ENCODE results near the gene PHF1.
"Not testable (repeated sequence)": the region's sequence is repeated elsewhere in the genome, so short reads cannot be mapped to it uniquely, and the experiment has no call there.

Gene PHF1

GRCh38 chr6:33410711-33411631, at the start of gene PHF1:
Gene PHF1 (plus strand): TSS chr6:33411014. CDS start chr6:33412264, 1,250 bp downstream.
- DNase-seq = no peak

DNA sequence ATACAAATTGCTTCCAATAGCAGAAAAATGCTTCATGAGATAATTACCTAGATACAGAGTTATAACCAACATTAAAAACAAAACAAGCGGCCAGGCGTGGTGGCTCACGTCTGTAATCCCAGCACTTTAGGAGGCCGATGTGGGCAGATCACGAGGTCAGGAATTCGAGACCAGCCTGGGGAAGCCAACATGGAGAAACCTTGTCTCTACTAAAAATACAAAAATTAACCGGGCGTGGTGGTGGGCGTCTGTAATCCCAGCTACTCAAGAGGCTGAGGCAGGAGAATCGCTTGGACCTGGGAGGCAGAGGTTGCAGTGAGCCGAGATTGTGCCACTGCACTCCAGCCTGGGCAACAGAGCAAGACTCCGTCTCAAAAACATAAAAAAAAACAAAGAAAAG, 47.3 kb upstream of the PHF1 start:
- not testable (repeated sequence) for DNase-seq

- DNase-seq = not testable (repeated sequence)
These were observed 46.2 kb upstream of the PHF1 start for GRCh38 chr6:33364475-33365205.

GRCh38 chr6:33365206-33365971, 45.4 kb upstream of the PHF1 start:
- not testable (repeated sequence) for DNase-seq

DNA sequence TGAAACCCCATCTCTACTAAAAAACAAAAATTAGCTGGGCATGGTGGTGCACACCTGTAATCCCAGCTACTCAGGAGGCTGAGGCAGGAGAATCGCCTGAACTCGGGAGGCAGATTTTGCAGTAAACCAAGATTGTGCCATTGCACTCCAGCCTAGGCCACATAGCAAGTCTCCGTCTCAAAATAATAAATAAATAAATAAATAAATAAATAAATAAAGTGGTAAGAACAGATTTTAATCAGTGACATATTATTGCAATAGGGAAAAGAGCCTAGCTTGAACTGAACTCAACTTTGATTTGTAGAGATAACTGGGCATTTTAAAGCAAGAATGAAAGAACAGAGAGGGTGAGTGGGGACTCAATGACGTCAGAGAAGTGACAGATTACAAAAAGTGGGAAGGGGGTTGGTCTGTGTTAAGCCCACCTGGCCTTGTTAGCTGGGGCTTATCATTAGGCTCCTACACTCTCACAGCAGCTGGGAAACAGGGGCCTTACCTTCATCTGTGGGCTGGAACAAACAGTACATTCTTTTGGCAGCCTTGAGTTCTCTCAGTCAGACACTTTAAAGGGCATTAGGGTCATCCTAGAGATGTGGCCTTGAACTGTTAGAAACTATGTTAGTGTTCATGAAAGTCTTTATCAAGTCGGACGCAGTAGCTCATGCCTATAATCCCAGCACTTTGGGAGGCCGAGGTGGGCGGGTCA, 43.7 kb upstream of the PHF1 start:
- DNase-seq = no peak

DNA sequence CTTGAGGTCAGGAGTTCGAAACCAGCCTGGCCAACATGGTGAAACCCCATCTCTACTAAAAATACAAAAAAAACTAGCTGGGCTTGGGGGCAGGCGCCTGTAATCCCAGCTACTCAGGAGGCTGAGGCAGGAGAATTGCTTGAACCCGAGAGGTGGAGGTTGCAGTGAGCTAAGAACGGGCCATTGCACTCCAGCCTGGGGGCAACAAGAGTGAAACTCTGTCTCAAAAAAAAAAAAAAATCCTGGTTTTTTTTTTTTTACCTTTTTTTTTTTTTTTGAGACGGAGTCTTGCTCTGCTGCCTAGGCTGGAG, 43.1 kb upstream of the PHF1 start:
- DNase-seq = not testable (repeated sequence)

GRCh38 chr6:33371901-33372300, 38.9 kb upstream of the PHF1 start:
- DNase-seq = not testable (repeated sequence)

DNA sequence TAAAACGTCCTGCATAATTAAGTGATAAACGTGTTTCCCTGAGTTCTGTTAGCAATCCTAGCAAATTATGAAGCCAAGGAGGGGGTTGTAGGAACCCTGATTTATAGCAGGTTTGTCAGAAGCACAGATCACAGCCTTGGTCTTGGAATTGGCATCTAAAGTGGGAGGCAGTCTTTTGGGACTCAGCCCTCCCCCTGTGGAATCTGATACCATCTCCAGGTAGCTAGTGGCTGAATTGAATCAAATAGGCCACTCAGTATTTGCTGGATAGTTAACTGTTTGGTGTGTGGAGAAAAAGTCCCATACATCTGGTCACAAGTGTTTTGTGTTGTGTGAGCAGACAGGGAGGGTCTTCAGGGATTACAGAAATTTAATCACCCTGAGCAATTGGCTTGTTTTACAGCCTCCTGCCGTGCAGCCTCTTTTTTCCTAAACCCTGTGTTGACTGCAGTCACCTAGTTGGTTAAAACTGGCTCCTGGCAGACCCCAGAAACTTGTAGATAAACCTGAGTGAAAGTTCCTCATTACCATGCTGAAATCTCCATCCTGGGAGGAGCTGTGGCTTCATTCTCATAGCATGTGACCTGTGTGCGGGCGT, 38.2 kb upstream of the PHF1 start:
- no peak for DNase-seq

GRCh38 chr6:33373960-33374910, 36.6 kb upstream of the PHF1 start:
- DNase-seq = no peak

GRCh38 chr6:33375143-33375671, 35.6 kb upstream of the PHF1 start:
- DNase-seq = no peak

- DNase-seq = no peak
These were observed 33.6 kb upstream of the PHF1 start for GRCh38 chr6:33377171-33377570.

- not testable (repeated sequence) for DNase-seq
These were observed 31.6 kb upstream of the PHF1 start for GRCh38 chr6:33379184-33379583.

- DNase-seq = no peak
These were observed 30.4 kb upstream of the PHF1 start for GRCh38 chr6:33380272-33380981.

DNA sequence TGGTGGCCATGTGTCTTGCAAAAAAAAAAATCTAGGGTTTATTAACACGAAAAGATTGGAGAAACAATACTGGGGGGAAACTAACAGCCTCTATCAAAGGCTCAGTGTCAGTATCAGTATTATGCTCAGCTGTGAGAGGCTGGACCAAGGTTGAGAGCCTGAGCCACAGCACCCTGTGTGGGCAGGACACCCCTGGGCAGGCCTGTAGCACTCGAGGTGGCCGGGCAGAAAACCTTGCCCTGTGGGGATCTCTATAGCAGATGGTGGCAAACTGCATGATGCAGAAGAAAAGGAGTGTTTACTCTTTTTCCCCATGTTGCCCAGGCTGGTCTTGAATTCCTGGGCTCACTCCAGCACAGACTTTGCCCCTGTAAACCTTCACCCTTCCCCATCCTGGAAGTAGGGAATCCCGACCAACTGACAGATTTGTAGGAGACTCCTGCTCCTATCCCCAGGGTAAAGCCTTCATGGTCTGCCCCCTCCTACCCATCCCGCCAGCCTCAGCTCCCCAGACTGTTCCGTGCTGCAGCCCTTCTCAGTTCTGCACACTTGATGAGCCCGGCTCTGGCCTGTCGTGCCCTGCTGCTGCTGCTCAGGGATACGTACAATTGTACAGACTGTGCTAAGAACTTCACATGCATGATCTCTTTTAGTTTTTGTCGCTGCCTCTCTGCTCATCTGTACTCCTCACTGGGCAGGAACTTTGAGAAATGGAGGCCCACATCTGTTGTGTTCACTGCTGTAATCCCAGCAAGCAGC, 27.2 kb upstream of the PHF1 start:
- no peak for DNase-seq

DNA sequence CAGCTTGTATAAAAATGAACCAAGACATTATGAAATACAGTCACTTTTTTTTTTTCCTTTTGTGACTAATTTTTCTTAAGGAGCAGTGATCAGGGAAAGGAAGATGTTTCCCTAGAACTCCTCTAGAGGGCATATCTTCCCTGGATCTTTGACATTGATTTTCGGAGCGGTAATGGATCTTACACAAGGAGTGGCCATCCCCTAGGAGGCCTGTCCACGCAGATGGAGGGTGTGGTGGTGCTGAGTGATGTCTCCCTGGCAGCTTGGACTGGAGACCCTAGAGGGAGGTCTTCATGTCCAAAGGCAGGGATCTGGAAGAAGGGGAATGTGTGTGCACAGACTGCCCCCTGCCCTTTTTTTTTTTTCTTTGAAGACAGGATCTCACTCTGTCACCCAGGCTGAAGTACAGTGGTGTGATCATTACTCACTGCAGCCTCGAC, 26.2 kb upstream of the PHF1 start:
- no peak for DNase-seq

GRCh38 chr6:33390173-33390572, 20.6 kb upstream of the PHF1 start:
- DNase-seq = no peak

DNA sequence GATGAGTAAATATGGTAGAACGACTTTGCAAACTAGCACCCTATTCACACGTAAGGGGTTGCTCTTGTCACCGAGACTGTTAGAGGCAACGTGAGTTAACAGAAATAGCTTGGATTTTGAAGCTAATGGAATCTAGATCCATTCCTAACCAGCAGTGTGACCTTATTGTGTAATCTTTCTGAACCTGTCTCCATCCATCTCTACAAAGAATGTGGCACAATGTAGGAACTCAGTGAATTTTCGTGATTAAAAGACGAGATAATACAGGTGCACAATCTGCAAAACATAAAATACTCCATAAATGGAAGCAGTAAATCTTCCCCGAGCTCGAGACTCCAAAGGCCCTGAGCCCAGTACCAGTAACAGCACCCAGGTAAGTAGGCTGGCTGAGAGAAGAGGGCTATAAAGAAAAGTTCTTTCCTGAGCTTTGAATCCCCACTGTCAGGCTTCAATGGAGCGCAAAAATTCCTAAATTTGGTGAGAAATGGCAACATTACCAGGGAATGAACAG, 20.0 kb upstream of the PHF1 start:
- no peak for DNase-seq

- DNase-seq = peak; percentile 99
These were observed 19.4 kb upstream of the PHF1 start, which contains the start of gene KIFC1 for GRCh38 chr6:33391278-33391921. Gene KIFC1 (plus strand): TSS chr6:33391823. CDS start chr6:33391986, 163 bp downstream.
